ENCODE data around the gene VCX.

DNA sequence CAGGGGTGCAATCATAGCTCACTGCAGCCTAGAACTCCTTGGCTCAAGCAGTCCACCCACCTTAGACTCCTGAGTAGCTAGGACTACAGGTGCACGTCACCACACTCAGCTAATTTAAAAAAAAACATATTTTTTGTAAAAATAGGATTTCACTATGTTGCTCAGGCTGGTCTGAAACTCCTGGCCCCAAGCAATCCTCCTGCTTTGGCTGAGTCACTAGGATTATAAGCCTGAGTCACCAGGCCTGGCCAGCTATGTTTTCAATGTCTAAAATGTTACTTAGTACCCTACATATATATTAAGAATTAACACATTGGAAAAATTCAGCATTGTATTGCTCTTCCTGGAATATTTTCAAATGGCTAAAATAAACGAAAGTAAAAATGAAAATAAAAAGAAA lies 46.7 kb downstream of the VCX start:
- TF ChIP-seq POLR2A (IDR thresholded peaks at IDR 0.05; ENCODE audit: low read depth, low read length) (no peak), RFX5 (IDR thresholded peaks at IDR 0.05; ENCODE audit: low read depth, low read length) (no peak), CHD1 (IDR thresholded peaks at IDR 0.05; ENCODE audit: low read depth, low read length) (no peak), BHLHE40 (IDR thresholded peaks at IDR 0.05; ENCODE audit: low read depth, low read length) (no peak), RAD21 (IDR thresholded peaks at IDR 0.05; ENCODE audit: low read length) (no peak), SMC3 (IDR thresholded peaks at IDR 0.05; ENCODE audit: low read depth, low read length) (no peak), RCOR1 (IDR thresholded peaks at IDR 0.05; ENCODE audit: insufficient replicate concordance, low read length) (no peak)
- TF ChIP-seq, protein P1, sequence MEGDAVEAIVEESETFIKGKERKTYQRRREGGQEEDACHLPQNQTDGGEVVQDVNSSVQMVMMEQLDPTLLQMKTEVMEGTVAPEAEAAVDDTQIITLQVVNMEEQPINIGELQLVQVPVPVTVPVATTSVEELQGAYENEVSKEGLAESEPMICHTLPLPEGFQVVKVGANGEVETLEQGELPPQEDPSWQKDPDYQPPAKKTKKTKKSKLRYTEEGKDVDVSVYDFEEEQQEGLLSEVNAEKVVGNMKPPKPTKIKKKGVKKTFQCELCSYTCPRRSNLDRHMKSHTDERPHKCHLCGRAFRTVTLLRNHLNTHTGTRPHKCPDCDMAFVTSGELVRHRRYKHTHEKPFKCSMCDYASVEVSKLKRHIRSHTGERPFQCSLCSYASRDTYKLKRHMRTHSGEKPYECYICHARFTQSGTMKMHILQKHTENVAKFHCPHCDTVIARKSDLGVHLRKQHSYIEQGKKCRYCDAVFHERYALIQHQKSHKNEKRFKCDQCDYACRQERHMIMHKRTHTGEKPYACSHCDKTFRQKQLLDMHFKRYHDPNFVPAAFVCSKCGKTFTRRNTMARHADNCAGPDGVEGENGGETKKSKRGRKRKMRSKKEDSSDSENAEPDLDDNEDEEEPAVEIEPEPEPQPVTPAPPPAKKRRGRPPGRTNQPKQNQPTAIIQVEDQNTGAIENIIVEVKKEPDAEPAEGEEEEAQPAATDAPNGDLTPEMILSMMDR (conservative IDR thresholded peaks at IDR 0.05; ENCODE audit: low read depth, low read length), result no peak
- TF ChIP-seq, protein P2, sequence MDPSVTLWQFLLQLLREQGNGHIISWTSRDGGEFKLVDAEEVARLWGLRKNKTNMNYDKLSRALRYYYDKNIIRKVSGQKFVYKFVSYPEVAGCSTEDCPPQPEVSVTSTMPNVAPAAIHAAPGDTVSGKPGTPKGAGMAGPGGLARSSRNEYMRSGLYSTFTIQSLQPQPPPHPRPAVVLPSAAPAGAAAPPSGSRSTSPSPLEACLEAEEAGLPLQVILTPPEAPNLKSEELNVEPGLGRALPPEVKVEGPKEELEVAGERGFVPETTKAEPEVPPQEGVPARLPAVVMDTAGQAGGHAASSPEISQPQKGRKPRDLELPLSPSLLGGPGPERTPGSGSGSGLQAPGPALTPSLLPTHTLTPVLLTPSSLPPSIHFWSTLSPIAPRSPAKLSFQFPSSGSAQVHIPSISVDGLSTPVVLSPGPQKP (IDR thresholded peaks at IDR 0.05; ENCODE audit: borderline replicate concordance, low read depth, low read length), result no peak

All from IMR-90 (cell line).